SK-N-SH (cell line): ENCODE measurements around the gene SLC9A4. TPM values are rescaled to one million over a fixed set of nuclear protein-coding genes. Genes with fewer than 3 reads are reported as not detected.

Source experiments
- CTCF ChIA-PET: fragments of 300-600, 350-600 bp; formaldehyde crosslinking; extraction: SDS; loops from one replicate; lab custom pipeline; 2021; lab: Yijun Ruan, JAX
- POLR2A ChIA-PET: fragments of 350-600 bp; sonication (Branson Sonifier 250); formaldehyde crosslinking; extraction: SDS; loops from one replicate; lab custom pipeline; 2020; ENCODE audit warnings: antibody characterized with exemption, inconsistent platforms; lab: Yijun Ruan, JAX
- DNase-seq: peaks from one replicate; pipeline ENCODE4 v3.0.0; 2012
- H2AFZ ChIP-seq: fragments of 200-600 bp; sonication (generic); 2 replicates; pipeline ENCODE4 v1.8.1; 2016; ENCODE audit warnings: antibody characterized with exemption, mild to moderate bottlenecking, low read depth
- H3F3A ChIP-seq: fragments of 200-600 bp; sonication (generic); replicated peaks from 2 replicates; pipeline ENCODE3; 2016; ENCODE audit warnings: antibody characterized with exemption, mild to moderate bottlenecking; ENCODE audit not compliant: insufficient read depth
- H3K27ac ChIP-seq, 2 experiments: fragments of 200-500 bp in 1 of 2; fragments of 200-600 bp in 1 of 2; sonication (Bioruptor generic) in 1 of 2; sonication (generic), shearing (Covaris generic) in 1 of 2; 2 replicates each; pipeline versions ENCODE4 v1.5.1 to v1.6.1; 2014 to 2016; ENCODE audit warnings: low read depth in 2 of 2, inconsistent platforms in 1 of 2, low read length in 1 of 2, mild to moderate bottlenecking in 1 of 2, mixed read lengths in 1 of 2
- H3K27me3 ChIP-seq: fragments of 200-600 bp; sonication (generic), shearing (Covaris generic); 2 replicates; pipeline ENCODE4 v1.6.1; 2016; ENCODE audit warnings: mixed run types; ENCODE audit not compliant: insufficient read depth
- H3K36me3 ChIP-seq, 2 experiments: fragments of 200-500 bp in 1 of 2; fragments of 200-600 bp in 1 of 2; sonication (Bioruptor generic) in 1 of 2; sonication (generic) in 1 of 2; replicated peaks in 1 of 2; 2 replicates each; pipeline versions ENCODE3 to v1.5.1; 2014 to 2016; ENCODE audit warnings: low read length in 1 of 2, mild to moderate bottlenecking in 1 of 2; ENCODE audit not compliant: insufficient read depth in 2 of 2, control insufficient read depth in 1 of 2
- H3K4me1 ChIP-seq, 2 experiments: fragments of 200-500 bp in 1 of 2; fragments of 200-600 bp in 1 of 2; sonication (Bioruptor generic) in 1 of 2; sonication (generic), shearing (Covaris generic) in 1 of 2; 2 replicates each; pipeline versions ENCODE4 v1.5.1 to v1.6.1; 2014 to 2016; ENCODE audit warnings: low read depth in 1 of 2, low read length in 1 of 2, mixed run types in 1 of 2; ENCODE audit not compliant: insufficient read depth in 2 of 2, control insufficient read depth in 1 of 2
- H3K4me2 ChIP-seq: fragments of 200-600 bp; sonication (generic), shearing (Covaris generic); 2 replicates; pipeline ENCODE4 v1.6.1; 2017; ENCODE audit warnings: mixed run types
- H3K4me3 ChIP-seq, 2 experiments: fragments of 200-500 bp in 1 of 2; fragments of 200-600 bp in 1 of 2; sonication (Bioruptor generic) in 1 of 2; sonication (generic), shearing (Covaris generic) in 1 of 2; 2 replicates each; pipeline versions ENCODE4 v1.5.1 to v1.8.1; 2014 to 2016; ENCODE audit warnings: low read depth in 2 of 2, inconsistent platforms in 1 of 2, low read length in 1 of 2, mild to moderate bottlenecking in 1 of 2, mixed read lengths in 1 of 2, moderate library complexity in 1 of 2
- H3K79me2 ChIP-seq: fragments of 200-600 bp; sonication (generic); 2 replicates; pipeline ENCODE4 v1.8.1; 2017; ENCODE audit warnings: mild to moderate bottlenecking; ENCODE audit not compliant: insufficient read depth
- H3K9ac ChIP-seq: fragments of 200-600 bp; sonication (generic); 2 replicates; pipeline ENCODE4 v1.6.1; 2017; ENCODE audit warnings: mixed run types
- H3K9me2 ChIP-seq: fragments of 200-600 bp; sonication (generic); 2 replicates; pipeline ENCODE4 v1.6.1; 2017; ENCODE audit warnings: mixed run types
- H3K9me3 ChIP-seq: fragments of 200-600 bp; sonication (generic); 2 replicates; pipeline ENCODE4 v1.6.1; 2017; ENCODE audit warnings: mixed run types, mild to moderate bottlenecking, moderate library complexity
- H4K20me1 ChIP-seq: fragments of 200-600 bp; sonication (generic); 2 replicates; pipeline ENCODE4 v1.6.1; 2017; ENCODE audit warnings: mild to moderate bottlenecking, mixed run types; ENCODE audit not compliant: insufficient read depth
- CHD2 ChIP-seq: fragments of 150-350 bp; IDR thresholded peaks from 2 replicates; pipeline ENCODE4 v1.6.1; 2018; ENCODE audit warnings: low read length; ENCODE audit not compliant: partially characterized antibody
- ELF1 ChIP-seq: IDR thresholded peaks from 2 replicates; pipeline ENCODE4 v1.4.0; 2012
- EP300 ChIP-seq, 2 experiments: IDR thresholded peaks; 2 replicates each; pipeline versions ENCODE4 v1.4.0 to v1.6.1; 2012; ENCODE audit warnings: borderline replicate concordance in 1 of 2, low read depth in 1 of 2, low read length in 1 of 2
- EZH2phosphoT487 ChIP-seq: fragments of 200-600 bp; sonication (generic); IDR thresholded peaks from 2 replicates; pipeline ENCODE4 v1.6.1; 2017; ENCODE audit warnings: low read depth, mixed run types, mild to moderate bottlenecking, antibody characterized with exemption, moderate library complexity, borderline replicate concordance
- FOXJ3 ChIP-seq: sonication (generic); formaldehyde crosslinking; IDR thresholded peaks from 2 replicates; pipeline ENCODE4 v1.5.1; 2020; ENCODE audit warnings: mild to moderate bottlenecking, missing genetic modification reagents
- GATA2 ChIP-seq: sonication (generic); formaldehyde crosslinking; IDR thresholded peaks from 2 replicates; pipeline ENCODE4 v1.5.0; 2020; ENCODE audit warnings: mild to moderate bottlenecking, missing genetic modification reagents
- JUND ChIP-seq: IDR thresholded peaks from 2 replicates; pipeline ENCODE4 v1.4.0; 2012
- MEF2A ChIP-seq: IDR thresholded peaks from 2 replicates; pipeline ENCODE4 v1.4.0; 2012; ENCODE audit warnings: low read depth, borderline replicate concordance
- MXI1 ChIP-seq: IDR thresholded peaks from 2 replicates; pipeline ENCODE4 v1.6.1; 2012; ENCODE audit warnings: mild to moderate bottlenecking, low read depth, low read length, improper control_type of control experiment
- NFIC ChIP-seq: IDR thresholded peaks from 2 replicates; pipeline ENCODE4 v1.4.0; 2012; ENCODE audit warnings: borderline replicate concordance
- NRF1 ChIP-seq: IDR thresholded peaks from 2 replicates; pipeline ENCODE4 v1.6.1; 2012; ENCODE audit warnings: low read depth, mild to moderate bottlenecking, low read length
- POLR2AphosphoS5 ChIP-seq: IDR thresholded peaks from 2 replicates; pipeline ENCODE4 v1.6.1; 2012; ENCODE audit warnings: low read depth, low read length
- RAD21 ChIP-seq: IDR thresholded peaks from 2 replicates; pipeline ENCODE4 v1.6.1; 2012; ENCODE audit warnings: mild to moderate bottlenecking, low read length
- RFX5 ChIP-seq: IDR thresholded peaks from 2 replicates; pipeline ENCODE4 v1.6.1; 2012; ENCODE audit warnings: mild to moderate bottlenecking, improper control_type of control experiment, low read length
- RXRA ChIP-seq: IDR thresholded peaks from 2 replicates; pipeline ENCODE4 v1.4.0; 2012; ENCODE audit warnings: low read depth, mild to moderate bottlenecking, borderline replicate concordance
- SIN3A ChIP-seq: IDR thresholded peaks from 2 replicates; pipeline ENCODE4 v1.6.1; 2012; ENCODE audit warnings: low read depth, mild to moderate bottlenecking, low read length, moderate library complexity, borderline replicate concordance
- TAF1 ChIP-seq: IDR thresholded peaks from 2 replicates; pipeline ENCODE4 v1.6.1; 2012; ENCODE audit warnings: low read depth, mild to moderate bottlenecking, low read length, moderate library complexity, borderline replicate concordance
- TCF12 ChIP-seq: IDR thresholded peaks from 2 replicates; pipeline ENCODE4 v1.4.0; 2012
- TEAD4 ChIP-seq: IDR thresholded peaks from 2 replicates; pipeline ENCODE4 v1.4.0; 2012; ENCODE audit warnings: mild to moderate bottlenecking, borderline replicate concordance; ENCODE audit not compliant: insufficient read depth
- USF1 ChIP-seq: IDR thresholded peaks from 2 replicates; pipeline ENCODE4 v1.4.0; 2012; ENCODE audit warnings: low read depth, borderline replicate concordance
- YY1 ChIP-seq: IDR thresholded peaks from 2 replicates; pipeline ENCODE4 v1.4.0; 2012; ENCODE audit warnings: low read depth, mild to moderate bottlenecking
- WGBS: methylation state at CpG from one replicate; pipeline ENCODE4 v1.1.6; 2017; ENCODE audit warnings: low lambda C conversion rate; 5-methylcytosine and 5-hydroxymethylcytosine counted together
- polyA plus RNA-seq, 3 experiments: library from polyadenylated mRNA; depleted of rRNA; stranded (reverse); fragments of >200 nt; gene quantifications; 2 replicates each; pipeline ENCODE4 v1.2.3, GENCODE V29; 2012
- TF ChIP-seq, protein P1 (sequence below): IDR thresholded peaks from 2 replicates; pipeline ENCODE4; 2012
- TF ChIP-seq, protein P2 (sequence below): fragments of 150-350 bp; IDR thresholded peaks from 2 replicates; pipeline ENCODE4 v1.6.1; 2016; ENCODE audit warnings: mild to moderate bottlenecking, low read depth, low read length

The SLC9A4 gene
- polyA plus RNA-seq, 1 of the 3 experiments (the other 2 are of a cell fraction), result 0.07 TPM

- DNase-seq, result no peak
- CTCF ChIA-PET, result no interaction called here
Measured at GRCh38 chr2:102538491-102538890, 65.5 kb downstream of the SLC9A4 start.

GRCh38 chr2:102540882-102541281 lies 67.9 kb downstream of the SLC9A4 start:
- POLR2A ChIA-PET, result no interaction called here
- H3K9me2 ChIP-seq, result no peaks in the 10 kb centered on the region

More at GRCh38 chr2:102538491-102538890, 65.5 kb downstream of the SLC9A4 start:
- Histone ChIP-seq H3K4me1 (no peaks in the 10 kb centered on the region), H3K27me3 (peaks cover 36% of the 10 kb centered on the region), H4K20me1 (no peaks in the 10 kb centered on the region), H3K36me3 (no peaks in the 10 kb centered on the region), H3K9ac (no peak overlapping the region), H3F3A (no peaks in the 10 kb centered on the region), H2AFZ (no peak overlapping the region), H3K79me2 (no peaks in the 10 kb centered on the region), H3K9me3 (no peaks in the 10 kb centered on the region), H3K4me3 (no peak overlapping the region), H3K4me2 (no peak overlapping the region), H3K9me2 (no peaks in the 10 kb centered on the region), H3K27ac (no peak overlapping the region)
- 0% methylated on average over 2 of the region's 2 CpGs for WGBS
- no peak for TF ChIP-seq MEF2A
- no peak for TF ChIP-seq SIN3A
- TF ChIP-seq RXRA, result no peak
- TF ChIP-seq NFIC, result no peak
- TF ChIP-seq TEAD4, result no peak
- TF ChIP-seq JUND, result no peak
- no peak for TF ChIP-seq USF1
- no peak for TF ChIP-seq POLR2AphosphoS5
- TF ChIP-seq RFX5, result no peak
- TF ChIP-seq YY1, result no peak
- no peak for TF ChIP-seq EZH2phosphoT487
- TF ChIP-seq ELF1, result no peak
- no peak for TF ChIP-seq GATA2 (CRISPR knock-in tag)
- TF ChIP-seq EP300 (IDR thresholded peaks at IDR 0.05; ENCODE audit: borderline replicate concordance in 1 of 2, low read depth in 1 of 2, low read length in 1 of 2), result no peak
- TF ChIP-seq NRF1, result no peak
- TF ChIP-seq, protein P1, sequence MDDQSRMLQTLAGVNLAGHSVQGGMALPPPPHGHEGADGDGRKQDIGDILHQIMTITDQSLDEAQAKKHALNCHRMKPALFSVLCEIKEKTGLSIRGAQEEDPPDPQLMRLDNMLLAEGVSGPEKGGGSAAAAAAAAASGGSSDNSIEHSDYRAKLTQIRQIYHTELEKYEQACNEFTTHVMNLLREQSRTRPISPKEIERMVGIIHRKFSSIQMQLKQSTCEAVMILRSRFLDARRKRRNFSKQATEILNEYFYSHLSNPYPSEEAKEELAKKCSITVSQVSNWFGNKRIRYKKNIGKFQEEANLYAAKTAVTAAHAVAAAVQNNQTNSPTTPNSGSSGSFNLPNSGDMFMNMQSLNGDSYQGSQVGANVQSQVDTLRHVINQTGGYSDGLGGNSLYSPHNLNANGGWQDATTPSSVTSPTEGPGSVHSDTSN, result no peak
- no peak for TF ChIP-seq CHD2
- no peak for TF ChIP-seq TAF1
- TF ChIP-seq TCF12, result no peak
- POLR2A ChIA-PET, result no interaction called here

More at GRCh38 chr2:102540882-102541281, 67.9 kb downstream of the SLC9A4 start:
- no peaks in the 10 kb centered on the region for H3K4me1 ChIP-seq
- no peak overlapping the region for H3K4me3 ChIP-seq
- TF ChIP-seq NRF1, result no peak
- no peak for TF ChIP-seq FOXJ3 (CRISPR knock-in tag)
- no peak for TF ChIP-seq RAD21
- no peak for TF ChIP-seq JUND
- no peak for TF ChIP-seq MXI1
- TF ChIP-seq GATA2 (CRISPR knock-in tag), result no peak
- TF ChIP-seq NFIC, result no peak
- TF ChIP-seq TCF12, result no peak
- TF ChIP-seq, protein P2, sequence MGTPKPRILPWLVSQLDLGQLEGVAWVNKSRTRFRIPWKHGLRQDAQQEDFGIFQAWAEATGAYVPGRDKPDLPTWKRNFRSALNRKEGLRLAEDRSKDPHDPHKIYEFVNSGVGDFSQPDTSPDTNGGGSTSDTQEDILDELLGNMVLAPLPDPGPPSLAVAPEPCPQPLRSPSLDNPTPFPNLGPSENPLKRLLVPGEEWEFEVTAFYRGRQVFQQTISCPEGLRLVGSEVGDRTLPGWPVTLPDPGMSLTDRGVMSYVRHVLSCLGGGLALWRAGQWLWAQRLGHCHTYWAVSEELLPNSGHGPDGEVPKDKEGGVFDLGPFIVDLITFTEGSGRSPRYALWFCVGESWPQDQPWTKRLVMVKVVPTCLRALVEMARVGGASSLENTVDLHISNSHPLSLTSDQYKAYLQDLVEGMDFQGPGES, result no peak
- H3K79me2 ChIP-seq, result no peaks in the 10 kb centered on the region
- H4K20me1 ChIP-seq, result no peaks in the 10 kb centered on the region
- no peaks in the 10 kb centered on the region for H3K36me3 ChIP-seq
- peaks cover 28% of the 10 kb centered on the region for H3K27me3 ChIP-seq
- no peak for DNase-seq
- no peak overlapping the region for H3K9ac ChIP-seq
- no peaks in the 10 kb centered on the region for H3F3A ChIP-seq
- H3K4me2 ChIP-seq, result no peak overlapping the region
- no peak overlapping the region for H2AFZ ChIP-seq
- CTCF ChIA-PET, result no interaction called here
- no peak overlapping the region for H3K27ac ChIP-seq
- no peaks in the 10 kb centered on the region for H3K9me3 ChIP-seq
- 3% methylated on average over 4 of the region's 4 CpGs for WGBS
